HG03520 (cell line): ENCODE measurements around the gene SETD3.

Source experiments
- ATAC-seq: cut with Tn5 transposase; IDR thresholded peaks from one replicate; pipeline ENCODE4 v1.9.1; 2021; ENCODE audit warnings: mild to moderate bottlenecking, moderate library complexity; ENCODE audit not compliant: unreplicated experiment

The SETD3 gene

GRCh38 chr14:99461411-99462085, 19.1 kb downstream of the SETD3 start:
- no peak for ATAC-seq

- ATAC-seq: no peak
These were observed 19.9 kb downstream of the SETD3 start for GRCh38 chr14:99460793-99461192.

GRCh38 chr14:99459481-99460100, 21.1 kb downstream of the SETD3 start:
- no peak for ATAC-seq

GRCh38 chr14:99454246-99454645, 26.4 kb downstream of the SETD3 start:
- ATAC-seq: no peak

- ATAC-seq: no peak
These were observed 27.7 kb downstream of the SETD3 start for GRCh38 chr14:99452968-99453367.

GRCh38 chr14:99451234-99451633, 29.4 kb downstream of the SETD3 start:
- ATAC-seq: no peak

- ATAC-seq: no peak
These were observed 30.4 kb downstream of the SETD3 start for GRCh38 chr14:99450266-99450665.

- no peak for ATAC-seq
These were observed 32.9 kb downstream of the SETD3 start for GRCh38 chr14:99447739-99448138.

- ATAC-seq: no peak
These were observed 34.7 kb downstream of the SETD3 start for GRCh38 chr14:99445931-99446330.

- no peak for ATAC-seq
These were observed 38.7 kb downstream of the SETD3 start for GRCh38 chr14:99441918-99442317.

- ATAC-seq: no peak
These were observed 39.3 kb downstream of the SETD3 start for GRCh38 chr14:99441157-99441870.

- no peak for ATAC-seq
These were observed 40.4 kb downstream of the SETD3 start for GRCh38 chr14:99440278-99440677.

- ATAC-seq: no peak
These were observed 43.0 kb downstream of the SETD3 start for GRCh38 chr14:99437706-99438105.

GRCh38 chr14:99436247-99437180, 44.1 kb downstream of the SETD3 start:
- no peak for ATAC-seq

- ATAC-seq: no peak
These were observed 45.3 kb downstream of the SETD3 start for GRCh38 chr14:99435327-99435726.

- no peak for ATAC-seq
These were observed 48.2 kb downstream of the SETD3 start for GRCh38 chr14:99432485-99432884.

- no peak for ATAC-seq
These were observed 48.7 kb downstream of the SETD3 start for GRCh38 chr14:99431986-99432385.

GRCh38 chr14:99430491-99430890, 50.2 kb downstream of the SETD3 start:
- ATAC-seq: peak; percentile 71

GRCh38 chr14:99427632-99428300, 52.9 kb downstream of the SETD3 start:
- no peak for ATAC-seq

- no peak for ATAC-seq
These were observed 53.8 kb downstream of the SETD3 start for GRCh38 chr14:99426813-99427346.
